Testis (tissue), 3 donors: Measurements from ENCODE around the gene TMEM129. TPM values are rescaled to one million over a fixed set of nuclear protein-coding genes. Genes with fewer than 3 reads are reported as not detected.
A peak's percentile ranks its signal among the peaks of the same experiment; 100 is the strongest.

Source experiments
- DNase-seq: peaks from one replicate; pipeline ENCODE4 v3.0.0-alpha.2; 2019
- H3K27ac ChIP-seq, 2 donors: fragments of 200-600 bp; sonication (generic); one replicate each; pipeline ENCODE4 v1.5.1; 2019
- H3K27me3 ChIP-seq: fragments of 200-600 bp; sonication (generic); one replicate; pipeline ENCODE4 v1.5.1; 2019
- H3K36me3 ChIP-seq: fragments of 200-600 bp; sonication (generic); one replicate; pipeline ENCODE4 v1.5.1; 2017; ENCODE audit warnings: low read depth; ENCODE audit errors: missing control alignments
- H3K4me1 ChIP-seq: fragments of 200-600 bp; sonication (generic); one replicate; pipeline ENCODE4 v1.5.1; 2019
- H3K4me3 ChIP-seq, 2 donors: fragments of 200-600 bp; sonication (generic); one replicate each; pipeline ENCODE4 v1.5.1; 2017 to 2019
- H3K9me3 ChIP-seq: fragments of 200-600 bp; sonication (generic); one replicate; pipeline ENCODE4 v1.5.1; 2017
- POLR2A ChIP-seq: fragments of 450-650 bp; IDR thresholded peaks from one replicate; pipeline ENCODE4 v1.6.1; 2017; ENCODE audit warnings: antibody characterized with exemption, mild to moderate bottlenecking, moderate library complexity
- WGBS, 2 donors: methylation state at CpG; one replicate each; pipeline ENCODE4 v1.1.5; 2018; 5-methylcytosine and 5-hydroxymethylcytosine counted together
- intact Hi-C: fragments of 100-400 bp; cut with DNase I; formaldehyde crosslinking; loops from one replicate; pipeline ENCODE4 v1.15.1; 2023; ENCODE audit warnings: low total_unique reads
- polyA plus RNA-seq: library from polyadenylated mRNA; stranded (reverse); fragments of 350-450 nt; fragmentation: Illumina TruSeq; extraction: RNeasy Lipid Tissue Mini Kit (QIAGEN cat#74804); gene quantifications from one replicate; pipeline ENCODE4 v1.2.3, GENCODE V29; 2014; ENCODE audit warnings: low read depth, low replicate concordance; ENCODE audit not compliant: insufficient read depth
- total RNA-seq, 2 donors: library from RNA; depleted of rRNA; stranded (reverse); fragments of >200 nt; gene quantifications; one replicate each; pipeline ENCODE4 v1.2.3, GENCODE V29; 2016
- TF ChIP-seq, protein P1 (sequence below), 3 experiments: fragments of 450-650 bp in 2 of 3; fragments of 200-600 bp in 1 of 3; sonication (generic) in 1 of 3; IDR thresholded peaks; one replicate each; pipeline ENCODE4 v1.5.1; 2016 to 2019; ENCODE audit warnings: antibody characterized with exemption in 3 of 3, mild to moderate bottlenecking in 2 of 3, moderate library complexity in 1 of 3

TMEM129 gene
- total and polyA plus RNA-seq, 3 donors from 2014 or later, result 34.0 to 76.4 (median 76.1) TPM

DNA sequence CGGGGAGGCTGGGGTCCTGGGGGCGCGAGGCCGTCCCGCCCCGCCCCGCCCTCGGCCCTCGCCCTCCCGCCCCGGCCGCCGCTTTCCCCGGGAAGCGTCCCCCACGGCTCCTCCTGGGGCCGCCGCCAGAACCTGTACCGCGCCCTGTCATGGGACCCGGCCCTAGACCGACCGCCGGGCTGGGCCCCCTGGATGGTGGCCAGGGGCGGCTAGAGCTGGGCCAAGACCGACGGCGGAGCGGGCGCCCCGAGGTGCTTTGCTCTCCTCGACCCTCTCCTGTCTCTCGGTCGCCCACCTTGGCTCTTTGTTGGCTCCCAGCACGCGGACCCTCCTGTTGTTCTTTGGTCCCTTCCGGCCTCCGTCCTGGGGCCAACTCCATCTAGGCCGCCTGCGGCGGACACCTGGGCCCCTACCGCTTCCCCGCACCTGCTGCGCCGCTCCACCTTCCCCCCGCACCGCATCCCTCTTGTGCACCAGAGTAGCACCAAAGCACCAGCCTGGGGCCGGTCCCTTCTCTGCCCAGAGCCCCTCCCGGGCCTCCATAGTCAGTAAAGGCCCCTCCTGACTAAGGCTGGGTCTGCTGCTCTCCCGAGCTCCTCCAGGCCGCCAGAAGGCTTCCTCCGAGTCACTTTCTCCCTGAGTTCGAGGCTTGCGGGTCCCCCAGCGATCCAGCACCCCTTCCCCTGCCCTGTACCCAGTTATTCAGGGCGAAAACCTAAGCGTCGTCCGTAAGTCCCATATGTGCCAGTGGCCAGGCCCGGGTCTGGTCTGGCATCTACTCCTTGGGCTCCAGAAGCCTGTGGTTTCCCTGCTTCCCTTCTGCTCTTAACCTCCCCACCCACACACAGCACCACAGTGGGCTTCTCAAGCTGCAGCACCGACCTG, 785 bp upstream of the TMEM129 start:
- Histone ChIP-seq H3K4me1 (peaks cover 16% of the 10 kb centered on the region), H3K27ac (peak overlapping the region in 1 of 2 donors; percentile 50), H3K4me3 (peak overlapping the region; percentile 67 to 71), H3K9me3 (no peaks in the 10 kb centered on the region), H3K36me3 (no peaks in the 10 kb centered on the region), H3K27me3 (no peaks in the 10 kb centered on the region)
- DNase-seq, result no peak
- intact Hi-C loops, result no loop called here
- TF ChIP-seq POLR2A, result no peak
- TF ChIP-seq, protein P1, sequence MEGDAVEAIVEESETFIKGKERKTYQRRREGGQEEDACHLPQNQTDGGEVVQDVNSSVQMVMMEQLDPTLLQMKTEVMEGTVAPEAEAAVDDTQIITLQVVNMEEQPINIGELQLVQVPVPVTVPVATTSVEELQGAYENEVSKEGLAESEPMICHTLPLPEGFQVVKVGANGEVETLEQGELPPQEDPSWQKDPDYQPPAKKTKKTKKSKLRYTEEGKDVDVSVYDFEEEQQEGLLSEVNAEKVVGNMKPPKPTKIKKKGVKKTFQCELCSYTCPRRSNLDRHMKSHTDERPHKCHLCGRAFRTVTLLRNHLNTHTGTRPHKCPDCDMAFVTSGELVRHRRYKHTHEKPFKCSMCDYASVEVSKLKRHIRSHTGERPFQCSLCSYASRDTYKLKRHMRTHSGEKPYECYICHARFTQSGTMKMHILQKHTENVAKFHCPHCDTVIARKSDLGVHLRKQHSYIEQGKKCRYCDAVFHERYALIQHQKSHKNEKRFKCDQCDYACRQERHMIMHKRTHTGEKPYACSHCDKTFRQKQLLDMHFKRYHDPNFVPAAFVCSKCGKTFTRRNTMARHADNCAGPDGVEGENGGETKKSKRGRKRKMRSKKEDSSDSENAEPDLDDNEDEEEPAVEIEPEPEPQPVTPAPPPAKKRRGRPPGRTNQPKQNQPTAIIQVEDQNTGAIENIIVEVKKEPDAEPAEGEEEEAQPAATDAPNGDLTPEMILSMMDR (IDR thresholded peaks at IDR 0.05), result no peak
- 5 to 11% methylated on average over 32 to 55 of the region's 61 CpGs for WGBS, 2 donors

DNA sequence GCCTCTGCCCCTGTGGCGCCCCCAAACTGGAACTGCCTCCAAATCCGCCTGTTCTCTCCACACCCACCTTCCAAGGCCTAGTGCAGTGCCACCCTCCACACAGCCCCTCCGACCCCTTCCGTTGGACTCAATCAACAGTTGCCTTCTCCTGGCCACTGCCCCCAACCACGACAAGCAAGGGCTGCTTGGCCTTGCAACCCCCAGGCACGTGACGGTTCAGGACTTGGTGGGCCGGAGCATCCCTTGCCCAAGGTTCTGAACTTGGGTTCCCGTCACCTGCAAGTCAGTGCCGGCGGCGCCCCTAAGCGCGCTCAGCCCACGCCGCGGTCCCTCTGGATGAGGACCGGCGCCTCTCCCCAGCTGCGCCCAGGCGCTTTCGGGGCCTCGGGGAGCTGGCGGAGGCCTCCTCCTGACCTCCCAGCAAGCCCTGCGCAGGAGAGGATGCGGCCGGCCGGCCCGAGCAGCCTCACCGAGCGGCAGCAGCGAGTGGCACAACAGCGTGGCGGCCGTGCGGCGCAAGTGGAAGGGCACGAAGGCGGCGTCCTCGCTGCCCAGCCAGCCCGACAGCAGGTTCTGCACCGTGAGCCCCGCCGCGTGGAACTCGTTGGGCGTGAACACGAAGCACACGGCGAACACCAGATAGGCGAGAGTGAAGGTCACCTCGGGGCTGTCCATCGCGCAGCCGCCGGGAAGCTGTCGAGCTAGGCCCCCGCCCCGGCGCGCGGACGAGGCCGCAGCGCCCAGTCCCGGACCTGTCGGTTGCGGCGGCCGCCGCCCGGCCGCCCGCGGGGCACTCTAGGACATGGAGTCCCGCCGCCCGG, 750 bp downstream of the TMEM129 start:
- peak overlapping the region; percentile 67 to 71 for H3K4me3 ChIP-seq
- intact Hi-C loops, result no loop called here
- H3K27me3 ChIP-seq, result no peaks in the 10 kb centered on the region
- no peak for TF ChIP-seq POLR2A
- TF ChIP-seq, protein P1 (IDR thresholded peaks at IDR 0.05), result no peak
- no peaks in the 10 kb centered on the region for H3K9me3 ChIP-seq
- no peaks in the 10 kb centered on the region for H3K36me3 ChIP-seq
- DNase-seq, result peak; percentile 61
- peak overlapping the region; percentile 4 to 89 for H3K27ac ChIP-seq
- peaks cover 16% of the 10 kb centered on the region for H3K4me1 ChIP-seq
- WGBS, 2 donors, result 1% methylated on average over 27 to 66 of the region's 79 CpGs

DNA sequence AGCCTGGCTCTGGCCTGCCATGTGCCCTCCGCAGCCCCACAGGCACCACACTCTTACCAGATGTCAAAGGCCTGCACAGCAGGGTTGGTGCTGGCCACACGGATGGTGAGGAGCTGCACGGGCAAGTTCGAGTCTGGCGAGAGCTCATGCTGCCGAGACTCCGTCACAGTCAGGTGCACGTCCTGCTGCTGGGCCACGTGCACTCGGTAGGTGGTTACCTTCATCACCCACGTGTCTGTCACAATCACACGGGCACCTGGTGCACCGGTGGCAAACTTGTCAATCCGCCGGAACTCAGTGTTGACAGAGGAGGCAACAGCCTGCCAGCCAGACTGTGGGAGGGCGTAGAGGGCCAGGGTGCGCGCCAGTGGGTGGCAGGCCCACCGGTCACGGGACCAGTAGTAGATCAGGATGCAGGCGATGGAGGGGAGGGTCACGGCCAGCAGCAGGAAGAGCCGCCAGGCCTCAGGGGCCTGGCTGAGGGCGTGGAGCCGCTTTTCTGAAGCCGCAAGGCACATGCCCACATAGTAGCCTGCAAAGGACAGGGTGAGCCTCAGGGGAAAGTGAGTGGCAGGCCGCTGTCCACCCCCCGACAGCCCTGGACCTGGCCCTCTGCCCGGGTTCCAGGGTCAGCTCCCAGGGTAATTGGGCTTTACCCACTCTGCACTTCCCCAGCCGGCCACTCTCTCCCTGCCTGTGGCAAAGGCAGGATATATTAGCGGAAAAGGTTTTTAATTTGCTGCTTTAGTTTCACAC, 2.9 kb downstream of the TMEM129 start:
- TF ChIP-seq, protein P1 (IDR thresholded peaks at IDR 0.05), result no peak
- TF ChIP-seq POLR2A, result no peak
- Histone ChIP-seq H3K27ac (no peak overlapping the region), H3K9me3 (no peaks in the 10 kb centered on the region), H3K27me3 (no peaks in the 10 kb centered on the region), H3K4me1 (peaks cover 27% of the 10 kb centered on the region), H3K36me3 (no peaks in the 10 kb centered on the region), H3K4me3 (no peak overlapping the region)
- WGBS, 2 donors, result 81 to 87% methylated on average over 21 to 27 of the region's 31 CpGs
- no peak for DNase-seq
- intact Hi-C loops, result no loop called here

DNA sequence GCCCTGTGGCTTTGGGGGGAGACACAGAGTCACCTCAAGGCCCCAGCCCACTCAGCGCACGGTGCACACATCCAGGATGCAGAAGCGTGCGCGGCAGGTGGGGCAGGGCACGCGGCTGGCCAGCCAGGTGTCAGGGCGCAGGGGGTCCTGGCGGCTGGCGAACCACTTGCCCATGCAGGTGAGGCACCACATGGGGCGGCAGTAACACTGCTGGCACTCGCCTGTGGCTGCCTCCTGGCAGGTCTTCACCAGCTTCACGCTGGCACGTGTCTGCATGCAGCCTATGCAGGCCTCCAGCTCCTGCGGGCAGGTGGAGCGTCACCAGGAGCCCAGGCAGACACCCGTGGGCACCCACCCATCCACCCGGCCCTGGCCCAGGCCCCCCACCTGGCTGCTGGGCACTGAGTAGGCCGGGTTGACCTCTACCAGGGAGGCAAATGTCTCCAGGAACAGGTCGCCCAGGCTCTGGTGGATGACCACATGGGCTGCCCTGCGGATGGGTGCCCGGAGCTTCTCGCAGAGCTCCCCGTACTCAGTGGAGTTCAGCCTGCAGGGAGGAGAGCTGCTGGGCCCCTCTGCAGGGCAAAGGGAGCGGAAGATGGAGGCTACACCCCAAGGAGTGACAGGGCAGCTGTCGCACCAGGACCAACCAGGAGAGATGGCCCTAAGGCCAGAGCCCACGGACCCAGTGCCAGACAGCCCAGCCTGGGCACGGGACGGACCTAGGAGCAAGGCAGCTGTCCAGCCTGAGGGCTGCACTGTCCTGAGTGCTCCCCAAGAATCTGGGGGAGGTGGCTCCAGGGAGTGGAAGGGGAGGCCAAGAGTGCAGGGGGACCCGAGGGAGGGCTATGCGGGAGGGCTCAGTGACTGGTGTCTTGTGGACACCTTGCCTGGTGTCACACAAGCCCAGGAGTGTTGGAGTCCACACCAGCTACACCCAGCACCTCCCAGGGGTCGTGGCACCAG, 3.7 kb downstream of the TMEM129 start:
- intact Hi-C loops, result no loop called here
- no peaks in the 10 kb centered on the region for H3K9me3 ChIP-seq
- H3K36me3 ChIP-seq, result no peaks in the 10 kb centered on the region
- H3K27me3 ChIP-seq, result no peaks in the 10 kb centered on the region
- 90 to 91% methylated on average over 12 to 27 of the region's 32 CpGs for WGBS, 2 donors
- H3K4me1 ChIP-seq, result peaks cover 24% of the 10 kb centered on the region
- H3K27ac ChIP-seq, result no peak overlapping the region
- TF ChIP-seq POLR2A, result no peak
- TF ChIP-seq, protein P1 (IDR thresholded peaks at IDR 0.05), result no peak
- DNase-seq, result no peak
- H3K4me3 ChIP-seq, result no peak overlapping the region
